HG03108 (cell line): ENCODE results near the gene CHRNA3.

Experiments
- ATAC-seq: cut with Tn5 transposase; IDR thresholded peaks from one replicate; pipeline ENCODE4 v1.9.1; 2021; ENCODE audit warnings: moderate library complexity; ENCODE audit not compliant: unreplicated experiment

Gene CHRNA3

GRCh38 chr15:78636378-78636859 lies 15.6 kb upstream of the CHRNA3 start:
- ATAC-seq = no peak

- no peak for ATAC-seq
These were observed 14.6 kb upstream of the CHRNA3 start for GRCh38 chr15:78635346-78635745.

GRCh38 chr15:78634210-78635145 lies 13.7 kb upstream of the CHRNA3 start:
- no peak for ATAC-seq

- no peak for ATAC-seq
These were observed 12.6 kb upstream of the CHRNA3 start for GRCh38 chr15:78633348-78633747.

- ATAC-seq = no peak
These were observed 10.3 kb upstream of the CHRNA3 start for GRCh38 chr15:78630886-78631633.

- no peak for ATAC-seq
These were observed 8.9 kb upstream of the CHRNA3 start for GRCh38 chr15:78629716-78630065.

- ATAC-seq = no peak
These were observed 8.4 kb upstream of the CHRNA3 start for GRCh38 chr15:78629031-78629715.

- no peak for ATAC-seq
These were observed 7.4 kb upstream of the CHRNA3 start for GRCh38 chr15:78628227-78628626.

- ATAC-seq = no peak
These were observed 6.6 kb upstream of the CHRNA3 start for GRCh38 chr15:78627348-78627747.

- no peak for ATAC-seq
These were observed 5.7 kb upstream of the CHRNA3 start for GRCh38 chr15:78626381-78626995.

GRCh38 chr15:78625606-78626280 lies 4.9 kb upstream of the CHRNA3 start:
- no peak for ATAC-seq

- ATAC-seq = no peak
These were observed 4.1 kb upstream of the CHRNA3 start for GRCh38 chr15:78624651-78625590.

GRCh38 chr15:78623786-78624497 lies 3.1 kb upstream of the CHRNA3 start:
- no peak for ATAC-seq

- ATAC-seq = no peak
These were observed 1.1 kb upstream of the CHRNA3 start for GRCh38 chr15:78621810-78622402.

GRCh38 chr15:78620021-78620526 lies 722 bp downstream of the CHRNA3 start:
- ATAC-seq = no peak

GRCh38 chr15:78619022-78619950 lies 1.5 kb downstream of the CHRNA3 start:
- no peak for ATAC-seq

- ATAC-seq = no peak
These were observed 2.3 kb downstream of the CHRNA3 start for GRCh38 chr15:78618490-78618934.
